ENCODE measurements around the gene MAG.

MAG gene

GRCh38 chr19:35299523-35300338 is 7.8 kb downstream of the MAG start:
- no peak for DNase-seq

GRCh38 chr19:35300339-35300649 is 8.3 kb downstream of the MAG start:
- DNase-seq: no peak

GRCh38 chr19:35301961-35302360 is 10.0 kb downstream of the MAG start:
- no peak for DNase-seq

GRCh38 chr19:35302446-35302845 is 10.5 kb downstream of the MAG start:
- no peak for DNase-seq

GRCh38 chr19:35303357-35303915 is 11.5 kb downstream of the MAG start:
- DNase-seq: no peak

- DNase-seq: no peak
Measured at GRCh38 chr19:35304036-35304435, 12.1 kb downstream of the MAG start.

- DNase-seq: no peak
Measured at GRCh38 chr19:35305181-35305580, 13.2 kb downstream of the MAG start.

GRCh38 chr19:35306473-35307246 is 14.7 kb downstream of the MAG start:
- DNase-seq: no peak

GRCh38 chr19:35307931-35308330 is 16.0 kb downstream of the MAG start:
- DNase-seq: no peak

GRCh38 chr19:35308910-35309309 is 16.9 kb downstream of the MAG start:
- no peak for DNase-seq

- DNase-seq: no peak
Measured at GRCh38 chr19:35309481-35310279, 17.7 kb downstream of the MAG start.

- no peak for DNase-seq
Measured at GRCh38 chr19:35310331-35310730, 18.4 kb downstream of the MAG start.

GRCh38 chr19:35310811-35311465 is 19.0 kb downstream of the MAG start:
- DNase-seq: no peak

GRCh38 chr19:35311901-35312665 is 20.1 kb downstream of the MAG start:
- no peak for DNase-seq

- DNase-seq: no peak
Measured at GRCh38 chr19:35313587-35313986, 21.6 kb downstream of the MAG start.

GRCh38 chr19:35314031-35314430 is 22.1 kb downstream of the MAG start:
- DNase-seq: no peak

GRCh38 chr19:35314858-35315470 is 23.0 kb downstream of the MAG start:
- no peak for DNase-seq

GRCh38 chr19:35315883-35316282 is 23.9 kb downstream of the MAG start:
- no peak for DNase-seq

GRCh38 chr19:35316560-35316959 is 24.6 kb downstream of the MAG start:
- no peak for DNase-seq

GRCh38 chr19:35317464-35318043 is 25.6 kb downstream of the MAG start:
- DNase-seq: no peak

All from fibroblast of skin of back (primary cell).